C4-2B (cell line): Measurements from ENCODE around the gene WFIKKN1.

Source experiments
- CTCF ChIP-seq: fragments of 450-650 bp; conservative IDR thresholded peaks from 2 replicates; pipeline ENCODE4 v1.5.1; 2017; ENCODE audit warnings: mild to moderate bottlenecking
- ZFX ChIP-seq: fragments of 450-650 bp; IDR thresholded peaks from 2 replicates; pipeline ENCODE4 v1.6.1; 2017

- TF ChIP-seq CTCF (no peak), ZFX (no peak)
Measured at GRCh38 chr16:675884-676564, 45.2 kb downstream of the WFIKKN1 start.
